Keratinocyte (primary cell): ENCODE measurements around the gene TEX29. TPM values are rescaled to one million over a fixed set of nuclear protein-coding genes. Genes with fewer than 3 reads are reported as not detected.

Experiments
- DNase-seq: peaks from one replicate; pipeline ENCODE4 v3.0.0-alpha.2; 2011; ENCODE audit warnings: low read depth, missing footprints, low spot score
- FAIRE-seq: peaks from 2 replicates; lab custom pipeline; 2011; peaks lifted over from hg19 to GRCh38; lab: Jason Lieb, UNC
- H2AFZ ChIP-seq: 2 replicates; pipeline ENCODE4 v1.6.0; 2012; ENCODE audit warnings: low read length, control low read depth, inconsistent platforms; ENCODE audit not compliant: control insufficient read depth
- H3K27ac ChIP-seq: 2 replicates; pipeline ENCODE4 v1.5.1; 2011; ENCODE audit warnings: low read length; ENCODE audit not compliant: control insufficient read depth, insufficient read depth
- H3K27me3 ChIP-seq: 3 replicates; pipeline ENCODE4 v1.6.0; 2011; ENCODE audit warnings: low read length; ENCODE audit not compliant: control insufficient read depth, insufficient read depth; ENCODE audit errors: extremely low read depth
- H3K36me3 ChIP-seq, 2 experiments: 2 replicates in 1 of 2; 3 replicates in 1 of 2; pipeline ENCODE4 v1.5.1; 2011; ENCODE audit warnings: low read length in 2 of 2, mild to moderate bottlenecking in 1 of 2; ENCODE audit not compliant: control insufficient read depth in 2 of 2, insufficient read depth in 2 of 2; ENCODE audit errors: extremely low read depth in 1 of 2
- H3K4me1 ChIP-seq: 3 replicates; pipeline ENCODE4 v1.5.1; 2011; ENCODE audit warnings: low read length; ENCODE audit not compliant: control insufficient read depth, insufficient read depth; ENCODE audit errors: extremely low read depth
- H3K4me2 ChIP-seq: 3 replicates; pipeline ENCODE4 v1.6.0; 2011; ENCODE audit warnings: low read depth, low read length; ENCODE audit not compliant: control insufficient read depth, insufficient read depth; ENCODE audit errors: extremely low read depth
- H3K4me3 ChIP-seq, 3 experiments: fragments of 200-600 bp in 1 of 3; sonication (generic) in 1 of 3; 2 replicates in 2 of 3; 3 replicates in 1 of 3; pipeline ENCODE4 v1.5.1; 2011 to 2016; ENCODE audit warnings: low read length in 3 of 3, mild to moderate bottlenecking in 3 of 3, control low read depth in 2 of 3, inconsistent platforms in 1 of 3, low read depth in 1 of 3, mixed read lengths in 1 of 3, mixed run types in 1 of 3, moderate library complexity in 1 of 3; ENCODE audit not compliant: control insufficient read depth in 2 of 3, insufficient read depth in 2 of 3; ENCODE audit errors: extremely low read depth in 1 of 3
- H3K79me2 ChIP-seq: 2 replicates; pipeline ENCODE4 v1.6.0; 2012; ENCODE audit warnings: low read length; ENCODE audit not compliant: control insufficient read depth, insufficient read depth
- H3K9ac ChIP-seq: 3 replicates; pipeline ENCODE4 v1.6.0; 2011; ENCODE audit warnings: low read length; ENCODE audit not compliant: control insufficient read depth, insufficient read depth; ENCODE audit errors: extremely low read depth
- H3K9me1 ChIP-seq: 3 replicates; pipeline ENCODE4 v1.6.0; 2011; ENCODE audit warnings: low read length; ENCODE audit not compliant: control insufficient read depth, insufficient read depth; ENCODE audit errors: extremely low read depth
- H3K9me3 ChIP-seq: 2 replicates; pipeline ENCODE4 v1.5.1; 2012; ENCODE audit warnings: low read depth, low read length; ENCODE audit not compliant: control insufficient read depth
- H4K20me1 ChIP-seq: 3 replicates; pipeline ENCODE4 v1.6.0; 2011; ENCODE audit warnings: low read length; ENCODE audit not compliant: control insufficient read depth, insufficient read depth; ENCODE audit errors: extremely low read depth
- CTCF ChIP-seq, 3 experiments: IDR thresholded peaks in 1 of 3; conservative IDR thresholded peaks in 1 of 3; optimal IDR thresholded peaks in 1 of 3; 2 replicates in 2 of 3; 3 replicates in 1 of 3; pipeline versions ENCODE3 to v1.5.1; 2011; ENCODE audit warnings: low read length in 3 of 3, mild to moderate bottlenecking in 3 of 3, moderate library complexity in 2 of 3, control low read depth in 1 of 3, inconsistent platforms in 1 of 3; ENCODE audit not compliant: insufficient read depth in 2 of 3; ENCODE audit errors: extremely low read depth in 1 of 3
- EZH2 ChIP-seq: IDR thresholded peaks from one replicate; pipeline ENCODE4 v1.6.1; 2012; ENCODE audit warnings: inconsistent platforms, mild to moderate bottlenecking, low read length, moderate library complexity
- dilution Hi-C: fragments of 300-500 bp; cut with MboI; formaldehyde crosslinking; loops from one replicate; pipeline ENCODE4 v1.7.0; 2020; ENCODE audit warnings: low sequenced_read_pairs; ENCODE audit not compliant: extremely low pct_ligation_motif_present
- polyA plus RNA-seq, 5 experiments: library from polyadenylated mRNA; depleted of rRNA in 3 of 5; stranded (reverse) in 3 of 5; stranded (forward) in 1 of 5; unstranded in 1 of 5; fragments of >200 nt; gene quantifications; 1 replicate in 1 of 5; 2 replicates in 3 of 5; 3 replicates in 1 of 5; pipeline versions ENCODE4 v1.2.1 to v1.2.3, GENCODE V29; 2011 to 2012; ENCODE audit warnings: missing spikeins in 2 of 5, low read depth in 1 of 5, low replicate concordance in 1 of 5

The TEX29 gene
- polyA plus RNA-seq, 1 donor (not counting 4 experiments of a cell fraction or from before 2014, with no cell fraction given), result 0.18 TPM

- Histone ChIP-seq H3K4me2 (no peak overlapping the region), H3K9me1 (no peaks in the 10 kb centered on the region), H3K4me3 (no peak overlapping the region), H3K79me2 (no peaks in the 10 kb centered on the region), H3K4me1 (no peaks in the 10 kb centered on the region), H2AFZ (no peak overlapping the region), H4K20me1 (no peaks in the 10 kb centered on the region), H3K27me3 (no peaks in the 10 kb centered on the region), H3K27ac (no peak overlapping the region), H3K9me3 (peaks cover 2% of the 10 kb centered on the region), H3K36me3 (no peaks in the 10 kb centered on the region), H3K9ac (no peak overlapping the region)
- FAIRE-seq (no peak), DNase-seq (no peak)
- dilution Hi-C loops, result no loop called here
- TF ChIP-seq CTCF (optimal IDR thresholded peaks at IDR 0.05 in 1 of 3, IDR thresholded peaks at IDR 0.05 in 1 of 3, conservative IDR thresholded peaks at IDR 0.05 in 1 of 3; ENCODE audit: extremely low read depth in 1 of 3, insufficient read depth in 2 of 3, low read length in 3 of 3), result no peak
- TF ChIP-seq EZH2, result no peak
Observed at GRCh38 chr13:111388851-111389500, 68.5 kb downstream of the TEX29 start.

- DNase-seq, result no peak
- FAIRE-seq, result no peak
Observed at GRCh38 chr13:111389621-111390521, 69.4 kb downstream of the TEX29 start.

More at GRCh38 chr13:111389621-111390521, 69.4 kb downstream of the TEX29 start:
- Histone ChIP-seq H2AFZ (no peak overlapping the region), H3K27ac (no peak overlapping the region), H3K79me2 (no peaks in the 10 kb centered on the region), H4K20me1 (no peaks in the 10 kb centered on the region), H3K9me1 (no peaks in the 10 kb centered on the region), H3K9ac (no peak overlapping the region), H3K4me2 (no peak overlapping the region), H3K27me3 (no peaks in the 10 kb centered on the region), H3K4me1 (no peaks in the 10 kb centered on the region), H3K9me3 (no peaks in the 10 kb centered on the region), H3K4me3 (no peak overlapping the region), H3K36me3 (no peaks in the 10 kb centered on the region)
- dilution Hi-C loops, result no loop called here
- TF ChIP-seq CTCF (optimal IDR thresholded peaks at IDR 0.05 in 1 of 3, IDR thresholded peaks at IDR 0.05 in 1 of 3, conservative IDR thresholded peaks at IDR 0.05 in 1 of 3; ENCODE audit: extremely low read depth in 1 of 3, insufficient read depth in 2 of 3, low read length in 3 of 3) (no peak), EZH2 (no peak)
